GM10266 (cell line): ENCODE data around the gene CNDP1.

ENCODE experiments used
- DNase-seq: peaks from one replicate; pipeline ENCODE4 v3.0.0; 2012; ENCODE audit errors: extremely low spot score
- TF ChIP-seq, protein P1 (sequence below): IDR thresholded peaks from 2 replicates; pipeline ENCODE4 v1.5.1; 2012; ENCODE audit warnings: mild to moderate bottlenecking, low read depth; ENCODE audit not compliant: control insufficient read depth, insufficient read depth; ENCODE audit errors: missing control alignments

Gene CNDP1

DNA sequence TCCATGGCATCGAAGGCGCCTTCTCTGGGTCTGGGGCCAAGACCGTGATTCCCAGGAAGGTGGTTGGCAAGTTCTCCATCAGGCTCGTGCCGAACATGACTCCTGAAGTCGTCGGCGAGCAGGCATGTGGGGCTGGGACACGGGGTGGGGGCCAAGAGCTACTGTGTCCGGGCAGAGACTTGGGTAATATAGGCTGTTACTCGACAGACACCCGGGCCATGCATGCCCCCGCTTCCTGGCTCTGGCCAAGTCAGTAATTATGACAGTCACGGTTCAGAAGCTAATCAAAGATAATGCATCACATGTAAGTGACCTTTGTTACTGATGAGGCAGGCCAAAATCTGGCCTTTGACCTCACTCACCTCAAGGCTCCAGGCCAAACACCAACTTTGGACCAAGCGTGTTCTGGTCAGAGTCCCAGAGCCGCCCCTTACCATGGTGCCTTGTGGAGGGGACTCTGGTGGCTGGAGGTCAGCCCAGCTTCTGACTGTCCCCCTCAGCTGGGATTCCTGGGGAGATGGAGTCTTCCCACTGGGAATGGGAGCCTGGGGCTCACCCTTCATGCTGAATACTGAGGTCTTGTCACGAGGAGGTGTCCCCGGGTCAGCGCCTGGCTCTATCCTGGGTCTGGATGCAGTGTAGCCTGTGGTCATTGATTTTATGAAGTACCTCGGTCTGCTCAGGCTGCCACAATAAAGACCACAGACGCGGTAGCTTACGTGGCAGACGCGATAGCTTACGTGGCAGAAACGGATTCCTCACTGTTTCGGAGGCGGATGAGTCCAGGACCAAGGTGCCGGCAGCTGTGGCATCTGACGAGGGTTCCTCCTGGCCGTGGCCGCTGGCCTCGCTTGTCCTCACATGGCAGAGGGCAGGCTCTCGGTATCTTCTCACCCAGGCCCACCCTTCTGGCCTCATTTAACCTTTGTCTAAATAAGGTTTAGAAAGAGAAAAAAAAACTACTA, 17.7 kb upstream of the CNDP1 start:
- no peak for DNase-seq

DNA sequence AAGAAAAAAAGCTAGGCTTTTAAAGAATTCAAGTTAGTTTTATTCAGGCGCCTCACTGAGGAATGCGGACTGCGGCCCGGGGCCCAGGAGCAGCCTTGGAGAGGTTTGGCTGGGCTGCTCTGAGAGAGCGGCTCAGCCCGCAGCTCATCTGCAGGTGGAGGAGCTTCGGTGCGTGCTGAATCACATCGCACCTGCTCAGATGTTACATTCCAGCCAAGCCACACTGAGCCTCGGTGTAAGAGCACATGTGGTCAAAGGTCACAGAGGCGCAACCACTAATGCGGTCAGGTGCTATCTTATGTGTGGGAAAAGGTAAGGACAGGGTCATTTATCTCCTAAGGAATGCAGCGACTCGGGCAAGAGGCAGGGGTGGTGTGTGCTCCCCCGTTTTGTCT, 17.1 kb upstream of the CNDP1 start:
- TF ChIP-seq, protein P1, sequence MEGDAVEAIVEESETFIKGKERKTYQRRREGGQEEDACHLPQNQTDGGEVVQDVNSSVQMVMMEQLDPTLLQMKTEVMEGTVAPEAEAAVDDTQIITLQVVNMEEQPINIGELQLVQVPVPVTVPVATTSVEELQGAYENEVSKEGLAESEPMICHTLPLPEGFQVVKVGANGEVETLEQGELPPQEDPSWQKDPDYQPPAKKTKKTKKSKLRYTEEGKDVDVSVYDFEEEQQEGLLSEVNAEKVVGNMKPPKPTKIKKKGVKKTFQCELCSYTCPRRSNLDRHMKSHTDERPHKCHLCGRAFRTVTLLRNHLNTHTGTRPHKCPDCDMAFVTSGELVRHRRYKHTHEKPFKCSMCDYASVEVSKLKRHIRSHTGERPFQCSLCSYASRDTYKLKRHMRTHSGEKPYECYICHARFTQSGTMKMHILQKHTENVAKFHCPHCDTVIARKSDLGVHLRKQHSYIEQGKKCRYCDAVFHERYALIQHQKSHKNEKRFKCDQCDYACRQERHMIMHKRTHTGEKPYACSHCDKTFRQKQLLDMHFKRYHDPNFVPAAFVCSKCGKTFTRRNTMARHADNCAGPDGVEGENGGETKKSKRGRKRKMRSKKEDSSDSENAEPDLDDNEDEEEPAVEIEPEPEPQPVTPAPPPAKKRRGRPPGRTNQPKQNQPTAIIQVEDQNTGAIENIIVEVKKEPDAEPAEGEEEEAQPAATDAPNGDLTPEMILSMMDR: no peak
- no peak for DNase-seq

More for the DNA sequence above, 17.7 kb upstream of the CNDP1 start:
- TF ChIP-seq, protein P1: no peak

DNA sequence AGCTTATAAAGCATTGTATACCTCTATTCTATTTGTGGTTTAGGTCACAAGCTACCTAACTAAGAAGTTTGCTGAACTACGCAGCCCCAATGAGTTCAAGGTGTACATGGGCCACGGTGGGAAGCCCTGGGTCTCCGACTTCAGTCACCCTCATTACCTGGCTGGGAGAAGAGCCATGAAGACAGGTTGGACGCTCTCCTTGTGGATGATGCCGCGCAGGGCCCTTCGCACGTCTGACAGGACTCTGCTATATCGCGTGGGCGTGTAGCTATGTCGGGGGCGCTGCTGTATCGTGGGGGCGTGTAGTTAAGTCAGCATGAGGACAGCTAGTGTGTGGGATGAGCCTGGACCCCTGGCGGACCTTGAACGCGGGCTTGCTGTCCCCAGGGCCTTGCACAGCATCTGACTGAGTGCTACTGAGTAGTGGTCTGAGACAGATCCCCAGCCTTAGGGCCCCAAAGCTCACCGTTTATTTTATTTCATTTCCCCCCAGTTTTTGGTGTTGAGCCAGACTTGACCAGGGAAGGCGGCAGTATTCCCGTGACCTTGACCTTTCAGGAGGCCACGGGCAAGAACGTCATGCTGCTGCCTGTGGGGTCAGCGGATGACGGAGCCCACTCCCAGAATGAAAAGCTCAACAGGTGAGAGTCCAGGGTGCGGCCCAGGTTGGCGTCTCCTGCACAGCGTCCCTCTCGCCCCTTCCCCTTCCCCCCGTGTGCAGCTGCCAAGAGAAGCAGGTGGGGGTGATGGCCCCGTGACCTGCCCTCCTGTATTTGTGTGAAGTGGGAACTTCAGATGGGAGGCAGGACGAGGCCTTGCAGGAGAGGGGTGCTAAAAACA, 15.6 kb upstream of the CNDP1 start:
- TF ChIP-seq, protein P1: no peak
- no peak for DNase-seq

DNA sequence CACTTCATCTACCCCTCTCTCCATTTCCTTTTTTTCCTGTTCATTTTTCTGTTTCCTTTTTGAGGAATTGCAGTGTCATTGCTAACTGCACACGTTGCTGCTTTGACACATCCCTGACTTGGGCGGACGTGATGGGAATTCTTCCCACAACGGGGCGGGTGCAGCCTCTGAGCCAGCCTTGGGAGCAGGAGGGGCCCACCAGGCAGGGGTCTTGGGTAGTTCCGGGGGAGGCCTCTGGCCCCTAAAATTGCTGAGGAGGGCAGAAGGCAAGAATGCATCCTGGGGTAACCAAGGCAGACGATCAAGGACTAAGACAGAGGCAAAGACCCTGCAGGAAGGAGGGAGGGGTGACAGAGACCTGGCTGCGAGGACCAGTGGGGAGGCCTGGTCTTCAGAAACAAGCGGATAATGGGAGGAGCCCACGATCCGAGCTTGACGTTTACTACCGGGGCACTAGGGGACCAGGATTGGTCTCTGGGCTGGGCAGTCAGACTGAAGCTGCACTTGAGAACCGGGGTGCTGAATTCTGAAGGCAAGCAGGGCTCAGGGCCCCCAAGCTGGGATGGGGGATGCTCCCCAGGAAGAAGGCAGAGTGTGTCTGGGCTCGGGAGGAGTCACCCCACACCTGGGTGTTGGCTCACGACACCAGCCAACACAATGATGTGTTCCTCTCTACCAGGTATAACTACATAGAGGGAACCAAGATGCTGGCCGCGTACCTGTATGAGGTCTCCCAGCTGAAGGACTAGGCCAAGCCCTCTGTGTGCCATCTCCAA, 14.8 kb upstream of the CNDP1 start:
- TF ChIP-seq, protein P1: no peak
- DNase-seq: no peak

DNA sequence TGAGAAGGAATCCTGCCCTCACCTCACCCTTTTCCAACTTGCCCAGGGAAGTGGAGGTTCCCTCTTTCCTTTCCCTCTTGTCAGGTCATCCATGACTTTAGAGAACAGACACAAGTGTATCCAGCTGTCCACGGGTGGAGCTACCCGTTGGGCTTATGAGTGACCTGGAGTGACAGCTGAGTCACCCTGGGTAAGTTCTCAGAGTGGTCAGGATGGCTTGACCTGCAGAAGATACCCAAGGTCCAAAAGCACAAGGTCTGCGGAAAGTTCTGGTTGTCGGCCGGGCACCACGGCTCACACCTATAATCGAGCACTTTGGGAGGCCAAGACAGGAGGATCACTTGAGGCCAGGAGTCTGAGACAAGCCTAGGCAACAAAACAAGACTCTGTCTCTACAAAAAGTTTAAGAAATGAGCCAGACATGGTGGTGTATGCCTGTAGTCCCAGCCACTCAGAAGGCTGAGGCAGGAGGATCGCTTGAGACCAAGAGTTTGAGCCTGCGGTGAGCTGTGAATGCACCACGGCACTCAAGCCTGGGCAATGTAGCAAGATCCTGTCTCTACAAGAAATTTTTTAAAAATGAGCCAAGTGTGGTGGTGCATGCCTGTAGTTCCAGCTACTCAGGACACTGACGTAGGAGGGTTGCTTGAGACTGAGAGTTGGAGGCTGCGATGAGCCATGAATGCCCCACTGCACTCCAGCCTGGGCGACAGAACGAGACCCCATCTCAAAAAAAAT, 14.0 kb upstream of the CNDP1 start:
- TF ChIP-seq, protein P1: no peak
- DNase-seq: no peak

DNA sequence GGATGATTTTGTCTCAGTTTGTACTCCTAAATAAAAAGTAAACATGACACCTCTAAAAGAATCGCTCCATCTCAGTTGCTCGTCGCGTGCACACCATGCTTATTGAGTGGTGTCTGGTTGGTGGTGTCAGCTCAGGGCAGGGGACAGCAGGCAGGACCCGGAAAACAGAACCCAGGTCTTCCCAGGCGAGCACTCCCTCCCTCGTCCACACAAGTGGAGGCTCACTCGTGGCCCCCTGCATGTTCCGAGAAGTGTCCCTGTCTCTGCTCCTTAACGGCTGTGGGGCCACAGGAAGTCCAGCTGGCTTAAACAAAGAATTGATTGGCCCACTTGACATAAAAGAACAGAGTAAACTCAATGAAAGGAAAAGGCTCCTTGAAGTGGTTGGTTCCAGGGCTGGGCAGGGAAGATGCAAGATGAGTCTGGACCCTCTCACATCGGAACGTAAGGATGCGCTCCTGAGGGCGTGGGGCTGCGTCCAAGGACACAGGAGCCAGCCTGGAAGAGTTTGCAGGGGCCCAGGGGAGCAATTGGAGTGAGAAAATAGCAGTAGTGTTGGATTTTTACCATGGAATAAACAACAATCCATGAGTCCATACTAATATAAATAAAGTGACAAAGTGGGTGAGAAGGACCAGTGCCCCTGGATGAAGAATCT, 13.1 kb upstream of the CNDP1 start:
- TF ChIP-seq, protein P1: no peak
- DNase-seq: no peak
